Stimulated activated CD4-positive, alpha-beta T cell treated with anti-CD3 and anti-CD28 coated beads, Interleukin-15, amount 100 ng/mL, for 24 hours (primary cell): Measurements from ENCODE around the gene ZBTB34.

Experiments
- DNase-seq: peaks from one replicate; pipeline ENCODE4 v3.0.0-alpha.2; 2020

The ZBTB34 gene

DNA sequence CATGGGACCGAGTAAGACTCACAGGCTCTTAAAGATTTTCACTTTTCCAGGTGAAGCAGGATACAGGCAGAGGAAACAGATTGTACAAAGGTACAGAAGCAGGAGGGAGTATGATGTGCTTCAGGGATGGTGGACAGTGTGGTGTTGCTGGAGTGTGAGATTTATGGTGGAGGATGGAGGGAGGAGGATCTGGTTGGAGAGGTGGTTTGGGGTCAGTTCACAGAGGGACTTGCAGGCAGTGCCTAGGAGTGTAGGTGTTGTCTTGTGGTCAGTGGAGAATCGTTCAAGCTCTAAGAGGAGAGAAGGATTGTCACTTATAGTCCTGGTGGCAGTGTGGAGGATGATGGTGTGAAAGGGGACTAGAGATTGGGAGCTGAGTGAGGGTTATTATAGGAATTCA, 65.9 kb downstream of the ZBTB34 start:
- no peak for DNase-seq

DNA sequence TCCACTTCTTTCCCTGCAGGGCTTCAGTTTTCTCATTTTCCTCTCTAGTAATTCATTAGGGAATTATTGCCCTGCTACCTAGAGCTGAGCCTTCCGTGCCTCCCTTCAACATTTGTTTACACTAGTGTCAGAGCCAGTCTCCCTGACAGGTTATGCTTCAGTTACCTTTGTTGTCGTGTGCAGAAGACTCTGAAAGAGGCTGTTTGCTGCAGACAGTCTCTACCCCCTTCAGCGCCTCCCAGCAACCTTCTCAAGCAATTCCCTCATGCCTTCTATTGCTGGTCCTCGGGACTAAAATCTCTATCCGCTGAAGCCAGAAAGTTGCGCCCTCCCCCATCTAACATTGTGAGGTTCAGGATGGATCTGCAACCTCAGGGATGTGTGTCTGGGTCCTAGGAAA, 67.0 kb downstream of the ZBTB34 start:
- DNase-seq = no peak

DNA sequence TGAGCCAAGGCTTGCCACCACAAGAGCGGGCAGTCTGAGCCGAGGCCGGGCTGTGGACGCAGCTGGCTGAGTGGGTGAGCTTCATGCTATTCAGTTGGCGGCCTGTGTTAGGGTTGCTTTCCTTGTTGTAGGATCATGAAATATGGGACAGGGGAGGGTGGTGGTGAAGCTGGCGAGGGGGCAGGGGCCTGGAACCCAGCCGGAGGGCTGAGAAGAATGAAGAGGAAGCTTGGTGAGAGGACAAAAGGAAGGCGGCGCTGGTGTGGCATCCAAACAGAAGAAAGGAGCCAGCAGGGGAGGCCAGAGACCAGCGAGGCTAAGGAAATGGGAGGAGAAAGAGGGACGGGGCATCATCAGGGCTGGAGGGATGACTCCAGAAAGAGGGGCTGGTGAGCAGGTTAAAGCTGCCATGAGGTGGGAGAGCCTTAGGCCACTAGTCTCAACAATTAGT, 72.5 kb downstream of the ZBTB34 start:
- no peak for DNase-seq

DNA sequence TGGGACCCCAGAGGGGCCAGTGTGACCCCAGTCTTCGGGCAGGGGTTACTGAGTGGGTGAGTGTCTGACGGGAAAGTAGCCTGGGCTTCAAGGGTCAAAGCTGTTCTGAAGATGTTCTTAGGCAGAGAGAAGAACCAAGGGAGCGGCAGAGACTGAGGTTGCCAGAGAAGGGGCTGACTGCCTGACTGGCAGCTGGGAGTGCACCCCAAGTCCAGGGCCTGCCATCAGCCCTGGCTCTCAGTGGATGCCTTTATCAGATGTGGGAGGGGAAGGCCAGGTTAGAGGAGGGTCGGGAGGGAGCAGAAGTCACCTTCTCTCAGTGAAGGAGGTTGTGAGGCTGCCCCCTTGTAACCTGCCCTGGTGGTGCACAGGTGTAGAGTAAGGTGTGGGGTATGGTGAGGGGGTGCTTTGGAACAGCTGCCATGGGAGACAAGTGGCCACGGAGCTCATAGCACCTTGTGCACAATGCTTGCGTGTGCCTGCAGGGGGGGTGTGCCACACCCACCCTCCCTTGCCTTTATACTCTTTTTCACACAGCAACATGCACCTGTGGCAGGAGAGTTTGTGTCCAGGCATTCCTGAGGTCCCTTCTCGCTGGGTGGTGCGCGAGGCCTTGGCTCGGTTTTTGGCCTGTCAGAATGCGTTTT, 73.0 kb downstream of the ZBTB34 start:
- no peak for DNase-seq

DNA sequence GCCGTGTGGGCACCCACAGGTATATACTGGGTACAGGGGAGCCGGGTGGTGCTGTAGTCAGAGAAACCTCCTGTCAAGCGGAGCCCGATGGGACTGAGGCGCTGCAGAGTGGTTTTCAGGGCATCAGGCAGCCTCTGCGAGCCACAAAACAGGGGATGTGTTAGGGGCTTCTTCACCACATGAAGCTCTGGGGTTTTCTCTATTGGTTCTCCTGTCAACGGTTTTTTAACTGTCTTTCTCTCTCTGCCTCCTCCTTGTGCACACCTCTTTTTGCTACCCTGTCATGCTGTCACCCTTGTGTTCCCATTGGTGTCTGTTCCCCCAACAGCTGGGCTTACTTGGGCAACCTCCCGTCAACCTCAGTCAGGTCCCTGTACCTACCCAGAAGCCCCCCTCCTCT, 74.0 kb downstream of the ZBTB34 start:
- no peak for DNase-seq
